CD4-positive, alpha-beta T cell treated with Interleukin-1 beta for 1 hour (primary cell): ENCODE data around the gene MPDU1.
A peak's percentile ranks its signal among the peaks of the same experiment; 100 is the strongest.
"Not testable (repeated sequence)": the region's sequence is repeated elsewhere in the genome, so short reads cannot be mapped to it uniquely, and the experiment has no call there.

ENCODE experiments used
- DNase-seq, 2 donors: peaks; one replicate each; pipeline ENCODE4 v3.0.0-alpha.2; 2020 to 2022

MPDU1 gene

DNA sequence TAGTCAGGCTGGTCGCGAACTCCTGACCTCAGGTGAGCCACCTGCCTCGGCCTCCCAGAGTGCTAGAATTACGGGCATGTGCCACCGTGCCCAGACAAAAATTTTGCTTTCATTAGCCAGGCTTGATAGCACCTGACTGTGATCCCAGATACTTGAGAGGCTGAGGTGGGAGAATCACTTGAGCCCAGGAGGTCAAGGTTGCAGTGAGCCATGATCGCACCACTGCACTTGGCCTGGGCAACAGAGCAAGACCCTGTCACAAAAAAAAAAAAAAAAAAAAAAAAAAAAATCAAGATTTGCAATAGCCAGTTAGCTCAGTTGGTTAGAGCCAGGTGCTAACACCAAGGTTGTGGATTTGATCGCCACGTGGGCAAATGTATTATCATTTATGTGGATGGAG lies 37.2 kb downstream of the MPDU1 start:
- no peak for DNase-seq

DNA sequence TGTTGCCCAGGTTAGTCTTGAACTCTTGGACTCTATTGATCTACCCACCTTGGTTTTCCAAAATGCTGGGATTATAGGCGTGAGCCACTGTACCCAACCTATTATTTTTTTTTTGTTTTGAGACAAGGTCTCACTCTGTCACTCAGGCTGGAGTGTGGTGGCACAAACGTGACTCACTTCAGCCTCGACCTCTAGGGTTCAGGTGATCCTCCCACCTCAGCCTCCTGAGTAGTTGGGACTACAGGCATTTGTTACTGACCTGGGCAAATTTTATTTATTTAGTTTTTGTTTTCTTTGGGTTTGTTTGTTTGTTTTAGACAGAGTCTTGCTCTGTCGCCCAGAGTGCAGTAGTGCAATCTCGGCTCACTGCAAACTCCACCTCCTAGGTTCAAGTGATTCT lies 40.0 kb downstream of the MPDU1 start:
- DNase-seq = no peak

DNA sequence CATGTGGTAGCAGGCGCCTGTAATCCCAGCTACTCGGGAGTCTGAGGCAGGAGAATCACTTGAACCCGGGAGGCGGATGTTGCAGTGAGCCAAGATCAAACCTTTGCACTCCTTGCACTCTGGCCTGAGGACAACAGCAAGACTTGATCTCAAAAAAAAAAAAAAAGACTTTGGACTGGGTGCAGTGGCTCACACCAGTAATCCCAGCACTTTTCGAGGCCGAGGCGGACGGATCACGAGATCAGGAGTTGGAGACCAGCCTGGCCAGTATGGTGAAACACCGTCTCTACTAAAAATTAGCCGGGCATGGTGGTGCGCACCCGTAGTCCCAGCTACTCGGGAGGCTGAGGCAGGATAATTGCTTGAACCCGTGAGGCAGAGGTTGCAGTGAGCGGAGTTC lies 42.1 kb downstream of the MPDU1 start:
- DNase-seq = not testable (repeated sequence)

DNA sequence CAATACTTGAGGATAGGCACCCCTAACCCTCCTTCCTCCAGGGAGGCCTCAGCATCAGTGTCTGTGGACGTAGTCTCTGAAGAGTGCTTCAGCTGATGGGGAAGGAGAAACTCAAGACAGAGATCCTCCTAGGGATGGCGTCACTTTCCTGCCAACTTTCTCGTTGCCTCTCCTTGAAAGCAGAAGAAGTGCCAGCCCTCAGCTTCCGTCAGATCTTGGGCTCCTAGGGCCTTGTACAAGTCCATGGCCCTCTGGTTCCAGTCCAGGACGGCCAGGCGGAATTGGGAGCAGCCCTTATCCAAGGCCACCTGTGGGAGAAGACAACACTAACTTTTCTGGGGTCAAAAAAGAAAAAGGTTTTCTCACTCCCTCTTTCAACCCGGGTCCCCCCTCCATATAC lies 42.7 kb downstream of the MPDU1 start:
- peak in 1 of 2 donors; percentile 19 for DNase-seq

DNA sequence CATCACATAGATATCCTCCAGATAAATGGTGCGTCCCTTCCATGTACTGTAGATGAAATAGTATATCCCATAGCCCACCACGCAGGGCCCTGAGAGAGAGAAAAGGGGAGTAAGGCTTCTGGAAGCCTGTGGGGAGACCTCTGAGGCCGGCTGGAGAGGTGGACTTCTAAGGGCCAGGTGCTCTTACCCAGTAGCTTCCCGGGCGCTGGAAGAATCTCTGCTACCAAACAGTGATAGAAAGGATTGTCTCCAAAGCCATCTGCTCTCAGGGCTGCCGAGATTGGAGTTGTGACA lies 43.3 kb downstream of the MPDU1 start:
- no peak for DNase-seq

DNA sequence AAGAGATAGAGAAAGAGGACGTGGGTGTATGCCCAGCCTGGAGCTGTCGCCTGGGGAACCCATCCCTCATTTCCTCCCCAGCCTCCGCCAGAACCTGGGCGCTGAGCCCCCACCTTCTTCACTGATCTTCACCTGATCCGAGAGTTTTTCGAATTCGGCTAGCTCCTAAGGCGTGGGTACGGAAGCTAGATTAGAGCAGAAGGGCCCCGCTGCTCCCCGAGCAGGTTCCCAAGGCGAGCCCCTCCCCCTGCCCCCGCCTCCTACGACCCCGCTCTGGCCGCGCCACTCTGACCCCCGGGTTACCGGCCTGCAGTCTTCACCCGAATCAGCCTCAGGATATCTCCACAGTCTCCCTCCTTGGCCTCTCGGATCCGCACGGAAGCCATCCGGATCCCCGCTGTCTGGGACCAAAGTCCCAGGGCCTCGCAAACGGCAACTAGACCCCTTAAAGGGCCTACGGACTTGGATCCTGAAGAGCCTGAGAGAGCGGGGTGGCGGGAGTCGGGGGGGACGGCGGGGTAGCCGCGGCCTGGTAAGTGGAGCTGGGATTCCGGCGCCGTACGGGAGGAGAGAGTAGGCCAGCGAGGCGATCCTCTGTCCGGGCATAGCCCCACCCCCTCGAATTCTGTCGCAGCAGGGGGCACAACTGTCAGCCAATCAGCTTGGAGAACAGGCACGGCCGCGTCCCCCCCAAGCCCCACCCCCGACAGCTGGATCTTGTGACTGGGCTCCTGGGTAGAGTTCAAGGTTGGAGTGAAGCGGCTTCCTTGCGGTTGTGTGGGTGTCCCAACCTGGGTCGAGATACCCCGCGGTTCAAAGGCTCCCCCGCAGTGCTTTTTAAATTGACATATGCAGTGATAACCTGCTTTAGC lies 43.8 kb downstream of the MPDU1 start, which contains the start of gene SAT2:
SAT2 (minus strand) TSS at position 572 of the 872 bp plus-strand sequence; CDS start at position 386, 186 bp downstream.
- peak; percentile 90 for DNase-seq

DNA sequence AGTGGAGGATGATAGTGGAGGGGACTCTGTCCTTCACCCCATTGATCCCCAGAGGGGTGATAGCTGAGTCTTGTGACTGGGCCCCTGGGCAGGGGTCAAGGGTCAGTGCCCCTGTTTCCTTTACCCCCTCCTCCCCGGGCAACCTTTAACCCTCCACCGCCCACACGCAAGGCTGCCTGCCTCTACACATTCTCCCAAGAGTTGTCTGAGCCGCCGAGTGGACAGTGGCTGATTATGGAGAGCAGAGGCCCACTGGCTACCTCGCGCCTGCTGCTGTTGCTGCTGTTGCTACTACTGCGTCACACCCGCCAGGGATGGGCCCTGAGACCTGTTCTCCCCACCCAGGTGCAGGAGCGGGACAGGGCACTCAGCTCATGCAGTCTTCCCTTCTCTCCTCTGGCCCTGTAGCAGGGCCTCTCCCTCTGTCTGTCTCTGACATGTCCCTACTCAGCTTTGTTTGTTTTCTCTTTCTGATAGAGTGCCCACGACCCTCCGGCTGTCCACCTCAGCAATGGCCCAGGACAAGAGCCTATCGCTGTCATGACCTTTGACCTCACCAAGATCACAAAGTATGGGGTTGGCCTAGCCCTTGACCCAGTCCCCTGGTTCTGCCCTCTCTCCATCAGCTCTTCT lies 46.4 kb downstream of the MPDU1 start, which contains the start of gene SHBG:
SHBG (plus strand) TSS at position 197 of the 633 bp plus-strand sequence; CDS start at position 235, 38 bp downstream.
- DNase-seq = no peak

DNA sequence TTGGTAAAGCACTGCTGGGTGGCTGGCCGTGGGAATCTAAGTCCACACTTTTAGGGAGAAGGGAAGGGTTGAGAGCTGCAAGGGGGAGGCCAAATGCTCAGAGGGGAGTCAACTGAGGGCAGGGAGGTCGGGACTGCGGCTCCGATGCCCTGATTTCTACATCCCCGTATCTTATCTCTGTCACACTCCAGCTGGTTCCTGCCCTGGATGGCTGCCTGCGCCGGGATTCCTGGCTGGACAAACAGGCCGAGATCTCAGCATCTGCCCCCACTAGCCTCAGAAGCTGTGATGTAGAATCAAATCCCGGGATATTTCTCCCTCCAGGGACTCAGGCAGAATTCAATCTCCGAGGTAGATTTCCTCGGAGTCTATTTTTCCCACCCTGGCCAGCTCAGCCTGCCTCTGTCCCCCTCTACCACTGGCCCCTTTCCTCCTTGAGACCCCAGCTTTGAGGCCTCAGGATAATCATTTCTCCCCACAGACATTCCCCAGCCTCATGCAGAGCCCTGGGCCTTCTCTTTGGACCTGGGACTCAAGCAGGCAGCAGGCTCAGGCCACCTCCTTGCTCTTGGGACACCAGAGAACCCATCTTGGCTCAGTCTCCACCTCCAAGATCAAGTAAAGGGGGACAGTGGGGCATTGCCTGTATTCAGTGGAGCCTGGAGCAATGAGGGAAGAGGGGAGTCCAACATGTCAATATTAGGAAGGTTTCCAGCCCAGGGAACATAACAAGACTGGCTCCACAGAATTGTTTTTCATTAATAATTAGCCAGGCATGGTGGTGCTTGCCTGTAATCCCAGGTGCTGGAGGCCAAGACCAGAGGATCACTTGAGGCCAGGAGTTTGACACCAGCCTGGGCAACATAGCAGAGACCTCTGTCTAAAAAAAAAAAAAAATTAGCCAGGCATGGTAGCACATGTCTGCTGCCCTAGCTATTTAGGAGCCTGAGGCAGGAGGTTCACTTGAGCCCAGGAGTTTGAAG lies 48.0 kb downstream of the MPDU1 start:
- no peak for DNase-seq

DNA sequence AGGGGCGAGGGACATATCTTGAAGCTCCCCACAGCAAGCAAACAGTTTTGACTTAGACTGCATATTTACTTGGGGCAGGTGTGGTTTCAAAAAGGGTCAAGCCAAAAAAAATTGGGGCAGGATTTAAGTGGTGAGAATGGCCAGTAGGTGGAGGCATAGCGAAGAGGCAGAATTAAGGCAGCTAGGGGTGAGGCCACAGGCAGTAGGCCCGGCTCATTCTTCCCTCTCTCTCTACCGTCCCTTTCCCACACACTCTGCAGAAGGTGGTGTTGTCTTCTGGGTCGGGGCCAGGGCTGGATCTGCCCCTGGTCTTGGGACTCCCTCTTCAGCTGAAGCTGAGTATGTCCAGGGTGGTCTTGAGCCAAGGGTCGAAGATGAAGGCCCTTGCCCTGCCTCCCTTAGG lies 48.8 kb downstream of the MPDU1 start:
- DNase-seq = peak; percentile 41 to 49

DNA sequence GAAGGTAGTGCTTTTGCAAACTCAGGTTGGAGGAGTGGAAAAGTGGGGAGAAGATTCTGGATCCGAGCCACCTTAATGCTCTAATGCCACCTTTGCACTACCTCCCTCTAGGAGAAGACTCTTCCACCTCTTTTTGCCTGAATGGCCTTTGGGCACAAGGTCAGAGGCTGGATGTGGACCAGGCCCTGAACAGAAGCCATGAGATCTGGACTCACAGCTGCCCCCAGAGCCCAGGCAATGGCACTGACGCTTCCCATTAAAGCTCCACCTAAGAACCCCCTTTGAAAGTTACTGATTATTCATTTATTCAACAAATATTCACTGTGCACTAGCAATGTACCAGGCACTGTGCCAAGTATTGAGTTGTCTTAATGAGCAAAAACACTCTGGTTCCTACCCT lies 49.4 kb downstream of the MPDU1 start:
- DNase-seq = no peak

DNA sequence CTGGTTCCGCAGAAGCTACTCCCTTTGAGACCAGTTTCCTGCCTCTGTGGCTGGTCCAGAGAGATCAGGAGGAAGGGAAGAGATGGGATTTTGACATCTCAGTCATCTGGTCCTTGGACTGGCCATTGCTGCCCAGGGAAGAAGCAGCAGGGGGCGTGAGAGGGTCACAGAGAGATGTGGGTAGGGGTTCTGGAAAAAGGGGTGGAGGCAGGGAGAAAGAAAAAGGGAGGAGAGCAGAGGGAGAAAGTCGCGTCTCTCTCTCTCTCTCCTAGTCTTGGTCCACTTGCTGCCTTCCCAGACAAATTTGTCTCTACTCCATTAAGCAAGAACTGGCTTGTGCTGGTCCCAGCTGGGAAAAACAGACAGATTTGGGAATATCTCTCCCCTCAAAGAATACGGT lies 50.7 kb downstream of the MPDU1 start:
- DNase-seq = no peak

DNA sequence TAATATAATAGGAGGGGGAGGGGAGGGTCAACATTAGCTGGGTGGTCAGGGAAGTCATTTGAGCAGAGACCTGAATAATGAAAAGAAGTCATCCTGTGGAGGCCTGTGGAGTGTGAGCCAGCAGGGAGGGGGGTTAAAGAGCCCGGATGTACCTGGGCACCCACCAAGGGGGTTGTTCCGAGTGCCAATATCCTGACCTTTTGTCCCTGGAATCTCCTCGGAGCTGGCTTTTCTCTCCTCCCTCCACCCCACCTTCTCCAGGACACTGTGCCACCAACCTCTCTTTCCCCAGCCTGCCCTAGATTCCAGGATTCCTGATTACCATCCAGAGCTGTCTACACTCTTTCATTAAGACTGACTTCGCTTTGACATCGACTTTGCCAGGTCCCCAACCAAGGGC lies 52.5 kb downstream of the MPDU1 start:
- DNase-seq = no peak
